Endodermal cell (in vitro differentiated cells): Measurements from ENCODE around the gene GLIS2. TPM values are rescaled to one million over a fixed set of nuclear protein-coding genes. Genes with fewer than 3 reads are reported as not detected.
A peak's percentile ranks its signal among the peaks of the same experiment; 100 is the strongest.

Experiments
- DNase-seq: peaks from one replicate; pipeline ENCODE4 v3.0.0-alpha.2; 2017
- H3K27ac ChIP-seq: 2 replicates; pipeline ENCODE4 v1.5.1; 2013; ENCODE audit warnings: mild to moderate bottlenecking, low read depth, low read length, moderate library complexity
- H3K27me3 ChIP-seq: 2 replicates; pipeline ENCODE4 v1.6.1; 2013; ENCODE audit warnings: mild to moderate bottlenecking, low read length, moderate library complexity; ENCODE audit not compliant: insufficient read depth, control insufficient read depth, poor library complexity, severe bottlenecking
- H3K36me3 ChIP-seq: 2 replicates; pipeline ENCODE4 v1.7.0; 2013; ENCODE audit warnings: mild to moderate bottlenecking, low read length, moderate library complexity; ENCODE audit not compliant: control insufficient read depth, insufficient read depth
- H3K4me1 ChIP-seq: one replicate; pipeline ENCODE4 v1.7.0; 2013; ENCODE audit warnings: low read length; ENCODE audit not compliant: control insufficient read depth, insufficient read depth
- H3K4me3 ChIP-seq: 2 replicates; pipeline ENCODE4 v1.5.1; 2013; ENCODE audit warnings: mild to moderate bottlenecking, low read length, moderate library complexity
- H3K9ac ChIP-seq: 2 replicates; pipeline ENCODE4 v1.6.1; 2013; ENCODE audit warnings: mild to moderate bottlenecking, low read length, moderate library complexity; ENCODE audit not compliant: poor library complexity, severe bottlenecking; ENCODE audit errors: extremely low read depth
- H3K9me3 ChIP-seq: 2 replicates; pipeline ENCODE4 v1.6.1; 2013; ENCODE audit warnings: mild to moderate bottlenecking, low read length, moderate library complexity; ENCODE audit not compliant: control insufficient read depth
- H3K27ac Mint-ChIP-seq: 2 replicates; pipeline ENCODE4 v1.8.0; 2020; ENCODE audit warnings: mixed read lengths
- H3K27me3 Mint-ChIP-seq: 2 replicates; pipeline ENCODE4 v1.8.0; 2021; ENCODE audit warnings: mild to moderate bottlenecking, mixed read lengths; ENCODE audit not compliant: insufficient read depth
- H3K36me3 Mint-ChIP-seq: 2 replicates; pipeline ENCODE4 v1.8.0; 2020; ENCODE audit warnings: low read depth, mixed read lengths
- H3K4me1 Mint-ChIP-seq: 2 replicates; pipeline ENCODE4 v1.8.0; 2020; ENCODE audit warnings: mixed read lengths
- H3K4me3 Mint-ChIP-seq: 2 replicates; pipeline ENCODE4 v1.8.0; 2020; ENCODE audit warnings: mild to moderate bottlenecking, moderate library complexity, mixed read lengths
- H3K9me3 Mint-ChIP-seq: 2 replicates; pipeline ENCODE4 v1.8.0; 2020; ENCODE audit warnings: mild to moderate bottlenecking, mixed read lengths
- CTCF ChIP-seq: fragments of 200-600 bp; sonication (generic); conservative IDR thresholded peaks from 2 replicates; pipeline ENCODE4 v1.5.0; 2021; ENCODE audit warnings: antibody characterized with exemption, mild to moderate bottlenecking
- WGBS, 2 experiments: methylation state at CpG; one replicate each; pipeline versions ENCODE4 v1.1.5 to v1.1.7; 2013; ENCODE audit warnings: missing lambda C conversion rate in 2 of 2, mixed read lengths in 1 of 2; ENCODE audit not compliant: insufficient coverage in 1 of 2, insufficient read length in 1 of 2; 5-methylcytosine and 5-hydroxymethylcytosine counted together
- total RNA-seq, 2 donors: library from RNA; stranded (reverse); fragmentation: NEBNext Ultra II Directional in 1 of 2; extraction: Animal tissue kit (Norgen Biotek cat#: 25700) in 1 of 2; gene quantifications; 2 replicates in 1 of 2; 3 replicates in 1 of 2; pipeline ENCODE4 v1.2.1, GENCODE V29; 2021

Gene GLIS2
- total RNA-seq, 2 donors from 2014 or later: 9.1 to 13.2 TPM

GRCh38 chr16:4295581-4295980 lies 20.3 kb upstream of the GLIS2 start:
- H3K27me3 Mint-ChIP-seq: no peaks in the 10 kb centered on the region

DNA sequence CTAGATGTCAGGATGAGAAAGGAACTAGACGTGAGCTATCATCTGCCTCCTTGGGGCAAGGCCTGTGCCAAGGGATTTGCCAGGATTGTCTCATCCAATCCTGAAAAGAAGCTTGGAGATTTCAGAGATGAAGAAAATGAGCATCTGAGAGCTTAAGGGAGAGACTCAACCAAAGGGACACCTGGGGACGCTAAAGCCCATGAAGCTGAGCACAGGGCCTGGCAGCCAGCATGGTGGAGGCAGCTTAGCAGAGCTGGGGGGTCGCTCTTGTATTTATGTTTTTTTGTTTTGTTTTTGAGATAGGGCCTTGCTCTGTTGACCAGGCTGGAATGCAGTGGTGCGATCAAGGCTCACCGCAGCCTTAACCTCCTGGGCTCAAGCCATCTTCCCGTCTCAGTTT lies 18.4 kb upstream of the GLIS2 start:
- no peak overlapping the region for H3K27ac ChIP-seq
- peak overlapping the region; percentile 56 for H3K27ac Mint-ChIP-seq
- no peaks in the 10 kb centered on the region for H3K36me3 ChIP-seq
- H3K27me3 ChIP-seq: no peaks in the 10 kb centered on the region
- H3K9ac ChIP-seq: no peak overlapping the region
- WGBS, 2 experiments: 85 to 87% methylated on average over 2 to 6 of the region's 6 CpGs
- H3K9me3 ChIP-seq: no peaks in the 10 kb centered on the region
- H3K4me1 Mint-ChIP-seq: peaks cover 24% of the 10 kb centered on the region
- H3K4me3 Mint-ChIP-seq: no peak overlapping the region
- DNase-seq: no peak
- H3K9me3 Mint-ChIP-seq: no peaks in the 10 kb centered on the region
- H3K4me1 ChIP-seq: peaks cover 12% of the 10 kb centered on the region
- no peak for TF ChIP-seq CTCF
- no peaks in the 10 kb centered on the region for H3K27me3 Mint-ChIP-seq
- peaks cover 13% of the 10 kb centered on the region for H3K36me3 Mint-ChIP-seq
- H3K4me3 ChIP-seq: no peak overlapping the region

More at GRCh38 chr16:4295581-4295980, 20.3 kb upstream of the GLIS2 start:
- Mint-ChIP-seq H3K9me3 (no peaks in the 10 kb centered on the region), H3K4me1 (peaks cover 29% of the 10 kb centered on the region), H3K36me3 (peaks cover 5% of the 10 kb centered on the region), H3K4me3 (no peak overlapping the region), H3K27ac (no peak overlapping the region)
- Histone ChIP-seq H3K9ac (no peak overlapping the region), H3K27me3 (no peaks in the 10 kb centered on the region), H3K27ac (no peak overlapping the region), H3K9me3 (no peaks in the 10 kb centered on the region), H3K36me3 (no peaks in the 10 kb centered on the region), H3K4me1 (peaks cover 12% of the 10 kb centered on the region), H3K4me3 (no peak overlapping the region)
- 88 to 92% methylated on average over 4 to 6 of the region's 6 CpGs for WGBS, 2 experiments
- TF ChIP-seq CTCF: no peak
- DNase-seq: no peak

- Mint-ChIP-seq H3K27me3 (no peaks in the 10 kb centered on the region), H3K27ac (peak overlapping the region; percentile 59), H3K9me3 (no peaks in the 10 kb centered on the region), H3K36me3 (peaks cover 14% of the 10 kb centered on the region), H3K4me3 (no peak overlapping the region), H3K4me1 (peaks cover 14% of the 10 kb centered on the region)
- Histone ChIP-seq H3K9me3 (no peaks in the 10 kb centered on the region), H3K27ac (peak overlapping the region; percentile 12), H3K4me3 (no peak overlapping the region), H3K36me3 (no peaks in the 10 kb centered on the region), H3K27me3 (no peaks in the 10 kb centered on the region), H3K9ac (no peak overlapping the region), H3K4me1 (peaks cover 5% of the 10 kb centered on the region)
- peak; percentile 85 for DNase-seq
- TF ChIP-seq CTCF: no peak
- 63 to 81% methylated on average over 8 to 15 of the region's 15 CpGs for WGBS, 2 experiments
Measured at GRCh38 chr16:4298761-4299522, 16.9 kb upstream of the GLIS2 start.
